Mononuclear cell (primary cell): ENCODE results near the gene ARHGAP9. TPM values are rescaled to one million over a fixed set of nuclear protein-coding genes. Genes with fewer than 3 reads are reported as not detected.

Source experiments
- H3K27me3 ChIP-seq: 2 replicates; pipeline ENCODE4 v1.6.0; 2011; ENCODE audit warnings: low read length, control low read depth; ENCODE audit not compliant: insufficient read depth
- H3K4me1 ChIP-seq: 2 replicates; pipeline ENCODE4 v1.5.1; 2011; ENCODE audit warnings: mild to moderate bottlenecking, low read length, control low read depth; ENCODE audit not compliant: insufficient read depth
- H3K4me3 ChIP-seq: 2 replicates; pipeline ENCODE4 v1.5.1; 2011; ENCODE audit warnings: mild to moderate bottlenecking, low read length, moderate library complexity
- H3K9me3 ChIP-seq: 2 replicates; pipeline ENCODE4 v1.5.1; 2011; ENCODE audit warnings: low read depth, mild to moderate bottlenecking, control low read depth, low read length
- total RNA-seq: library from RNA; depleted of rRNA; stranded (reverse); fragments of >200 nt; gene quantifications from one replicate; pipeline ENCODE4 v1.2.3, GENCODE V29; 2012

The ARHGAP9 gene
- total RNA-seq, result 77.6 TPM

GRCh38 chr12:57479376-57480115 lies at the start of gene ARHGAP9:
Gene ARHGAP9, minus strand, starts transcription at chr12:57479866. Its CDS starts 460 bp downstream, at chr12:57479406.
- Histone ChIP-seq H3K4me1 (peaks cover 61% of the 10 kb centered on the region), H3K4me3 (peak within 1 kb of the TSS; percentile 64), H3K9me3 (no peaks in the 10 kb centered on the region), H3K27me3 (no peaks in the 10 kb centered on the region)

- H3K27me3 ChIP-seq, result no peaks in the 10 kb centered on the region
- H3K4me1 ChIP-seq, result peaks cover 7% of the 10 kb centered on the region
- no peak overlapping the region for H3K4me3 ChIP-seq
- no peaks in the 10 kb centered on the region for H3K9me3 ChIP-seq
Measured at GRCh38 chr12:57528831-57529555, 49.3 kb upstream of the ARHGAP9 start.

DNA sequence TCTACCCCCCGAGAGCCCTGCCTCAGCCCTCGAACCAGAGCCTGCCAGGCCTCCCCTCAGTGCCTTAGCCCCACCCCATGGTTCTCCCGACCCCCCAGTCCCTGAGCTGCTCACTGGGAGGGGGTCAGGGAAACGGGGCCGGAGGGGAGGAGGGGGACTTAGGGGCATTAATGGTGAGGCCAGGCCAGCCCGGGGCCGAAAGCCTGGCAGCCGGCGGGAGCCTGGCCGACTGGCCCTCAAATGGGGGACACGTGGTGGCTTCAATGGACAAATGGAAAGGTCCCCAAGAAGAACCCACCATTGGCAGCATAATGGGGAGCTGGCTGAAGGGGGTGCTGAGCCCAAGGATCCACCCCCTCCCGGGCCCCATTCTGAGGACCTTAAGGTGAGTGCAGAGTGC lies 48.5 kb upstream of the ARHGAP9 start:
- H3K4me1 ChIP-seq, result peaks cover 15% of the 10 kb centered on the region
- no peaks in the 10 kb centered on the region for H3K9me3 ChIP-seq
- H3K27me3 ChIP-seq, result no peaks in the 10 kb centered on the region
- no peak overlapping the region for H3K4me3 ChIP-seq

GRCh38 chr12:57527184-57527583 lies 47.5 kb upstream of the ARHGAP9 start:
- no peak overlapping the region for H3K4me3 ChIP-seq
- no peaks in the 10 kb centered on the region for H3K9me3 ChIP-seq
- no peaks in the 10 kb centered on the region for H3K27me3 ChIP-seq
- peaks cover 19% of the 10 kb centered on the region for H3K4me1 ChIP-seq

DNA sequence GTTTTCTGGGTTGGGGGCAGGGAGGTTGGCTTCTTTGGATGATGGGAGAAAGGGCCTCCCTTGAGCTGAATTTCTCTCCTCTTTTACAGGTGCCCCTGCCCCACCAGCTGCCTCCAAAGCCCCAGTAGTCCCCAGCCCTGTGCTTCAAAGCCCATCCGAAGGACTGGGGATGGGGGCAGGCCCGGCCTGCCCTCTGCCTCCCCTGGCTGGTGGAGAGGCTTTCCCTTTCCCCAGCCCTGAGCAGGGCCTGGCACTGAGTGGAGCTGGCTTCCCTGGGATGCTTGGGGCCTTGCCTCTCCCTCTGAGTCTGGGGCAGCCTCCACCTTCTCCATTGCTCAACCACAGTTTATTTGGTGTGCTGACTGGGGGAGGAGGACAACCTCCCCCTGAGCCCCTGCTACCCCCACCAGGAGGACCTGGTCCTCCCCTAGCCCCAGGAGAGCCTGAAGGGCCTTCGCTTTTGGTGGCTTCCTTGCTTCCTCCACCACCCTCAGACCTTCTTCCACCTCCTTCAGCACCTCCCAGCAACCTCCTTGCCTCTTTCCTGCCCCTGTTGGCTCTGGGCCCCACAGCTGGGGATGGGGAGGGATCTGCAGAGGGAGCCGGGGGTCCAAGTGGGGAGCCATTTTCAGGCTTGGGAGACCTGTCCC lies 46.9 kb upstream of the ARHGAP9 start:
- no peak overlapping the region for H3K4me3 ChIP-seq

DNA sequence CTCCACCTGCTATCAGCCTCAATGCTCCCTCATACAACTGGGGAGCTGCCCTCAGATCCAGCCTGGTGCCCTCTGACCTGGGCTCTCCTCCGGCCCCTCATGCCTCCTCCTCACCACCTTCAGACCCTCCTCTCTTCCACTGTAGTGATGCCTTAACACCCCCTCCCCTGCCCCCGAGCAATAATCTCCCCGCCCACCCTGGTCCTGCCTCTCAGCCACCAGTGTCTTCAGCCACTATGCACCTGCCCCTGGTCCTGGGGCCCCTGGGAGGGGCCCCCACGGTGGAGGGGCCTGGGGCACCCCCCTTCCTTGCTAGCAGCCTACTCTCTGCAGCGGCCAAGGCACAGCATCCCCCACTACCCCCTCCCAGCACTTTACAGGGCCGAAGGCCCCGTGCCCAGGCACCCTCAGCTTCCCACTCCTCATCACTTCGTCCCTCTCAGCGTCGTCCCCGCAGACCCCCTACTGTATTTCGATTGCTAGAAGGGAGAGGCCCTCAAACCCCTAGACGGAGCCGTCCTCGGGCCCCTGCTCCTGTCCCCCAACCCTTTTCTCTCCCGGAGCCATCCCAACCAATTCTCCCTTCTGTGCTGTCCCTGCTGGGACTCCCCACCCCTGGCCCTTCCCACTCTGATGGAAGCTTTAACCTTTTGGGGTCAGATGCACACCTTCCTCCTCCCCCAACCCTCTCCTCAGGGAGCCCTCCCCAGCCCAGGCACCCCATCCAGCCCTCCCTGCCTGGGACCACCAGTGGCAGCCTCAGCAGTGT lies 46.1 kb upstream of the ARHGAP9 start:
- peaks cover 32% of the 10 kb centered on the region for H3K4me1 ChIP-seq

More for the DNA sequence above, 46.9 kb upstream of the ARHGAP9 start:
- H3K9me3 ChIP-seq, result no peaks in the 10 kb centered on the region
- peaks cover 24% of the 10 kb centered on the region for H3K4me1 ChIP-seq
- H3K27me3 ChIP-seq, result no peaks in the 10 kb centered on the region

DNA sequence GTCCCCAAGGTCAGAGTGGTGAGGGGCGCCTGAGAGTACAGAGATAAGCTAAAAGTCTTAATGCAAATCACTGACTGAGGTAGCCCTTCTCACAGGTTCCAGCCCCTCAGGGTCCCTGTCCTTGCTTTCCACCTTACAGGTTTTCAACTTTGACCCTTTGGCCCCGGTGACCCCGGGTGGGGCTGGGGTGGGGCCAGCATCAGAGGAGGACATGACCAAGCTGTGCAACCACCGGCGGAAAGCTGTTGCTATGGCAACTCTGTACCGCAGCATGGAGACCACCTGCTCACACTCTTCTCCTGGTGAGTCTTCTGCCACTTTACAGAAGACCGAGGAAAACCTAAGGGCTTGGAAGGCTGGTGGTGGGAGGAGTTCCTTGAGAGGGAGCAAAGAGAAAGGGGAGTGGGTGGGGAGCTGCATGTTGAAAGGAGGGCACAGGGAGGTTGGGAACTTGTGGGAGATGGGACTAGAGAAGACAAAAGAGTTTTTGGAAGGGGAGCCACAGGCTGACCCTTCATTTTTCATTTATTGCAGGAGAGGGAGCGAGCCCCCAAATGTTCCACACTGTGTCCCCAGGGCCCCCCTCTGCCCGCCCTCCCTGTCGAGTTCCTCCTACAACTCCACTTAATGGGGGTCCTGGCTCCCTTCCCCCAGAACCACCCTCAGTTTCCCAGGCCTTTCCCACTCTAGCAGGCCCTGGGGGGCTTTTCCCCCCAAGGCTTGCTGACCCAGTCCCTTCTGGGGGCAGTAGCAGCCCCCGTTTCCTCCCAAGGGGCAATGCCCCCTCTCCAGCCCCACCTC lies 45.3 kb upstream of the ARHGAP9 start:
- no peak overlapping the region for H3K4me3 ChIP-seq
- H3K27me3 ChIP-seq, result no peaks in the 10 kb centered on the region
- H3K4me1 ChIP-seq, result peaks cover 34% of the 10 kb centered on the region
- no peaks in the 10 kb centered on the region for H3K9me3 ChIP-seq

More for the DNA sequence above, 46.1 kb upstream of the ARHGAP9 start:
- H3K9me3 ChIP-seq, result no peaks in the 10 kb centered on the region
- H3K27me3 ChIP-seq, result no peaks in the 10 kb centered on the region
- no peak overlapping the region for H3K4me3 ChIP-seq

DNA sequence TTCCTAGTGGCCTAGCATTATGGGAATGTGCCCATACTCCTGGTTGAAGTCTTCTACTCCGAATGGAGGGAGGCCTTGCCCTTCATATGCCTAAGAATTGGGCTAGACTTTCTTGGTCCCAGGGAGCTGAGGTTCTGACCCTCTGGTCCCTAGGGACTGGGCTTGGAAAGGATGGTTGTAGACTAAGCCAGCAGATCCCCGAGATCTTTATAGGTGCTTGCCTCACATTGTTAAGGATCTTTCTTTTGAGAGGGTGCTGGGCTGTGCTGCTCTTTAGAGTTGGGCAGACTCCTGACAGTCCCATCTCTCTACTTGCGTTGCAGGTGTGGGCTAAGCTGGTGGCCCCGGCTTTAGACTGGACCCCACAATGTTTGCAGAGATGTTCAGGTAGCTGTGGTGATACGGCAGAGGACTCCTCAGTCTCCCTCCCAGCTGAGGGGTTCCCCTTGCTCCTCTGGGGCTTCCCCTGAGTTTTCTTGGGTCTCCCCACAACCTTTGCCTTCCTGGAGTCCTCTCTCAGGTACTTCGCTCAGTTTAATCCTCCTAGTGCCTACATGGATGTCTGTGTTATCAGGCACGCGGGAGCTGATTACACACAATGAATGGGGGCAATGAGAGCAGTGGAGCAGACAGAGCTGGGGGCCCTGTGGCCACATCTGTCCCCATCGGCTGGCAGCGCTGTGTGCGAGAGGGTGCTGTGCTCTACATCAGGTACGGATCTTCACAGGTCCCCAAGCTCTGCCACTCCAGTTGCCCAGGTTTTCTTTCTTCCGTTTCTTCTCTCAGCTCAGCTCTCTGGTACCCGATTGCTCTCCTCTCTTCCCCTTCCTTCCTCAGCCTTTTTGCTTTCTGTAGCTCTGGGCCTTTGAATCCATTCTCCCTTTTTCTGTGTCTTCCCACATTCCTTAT lies 44.3 kb upstream of the ARHGAP9 start:
- no peaks in the 10 kb centered on the region for H3K27me3 ChIP-seq
- peaks cover 44% of the 10 kb centered on the region for H3K4me1 ChIP-seq
- peak overlapping the region; percentile 58 for H3K4me3 ChIP-seq
- no peaks in the 10 kb centered on the region for H3K9me3 ChIP-seq

DNA sequence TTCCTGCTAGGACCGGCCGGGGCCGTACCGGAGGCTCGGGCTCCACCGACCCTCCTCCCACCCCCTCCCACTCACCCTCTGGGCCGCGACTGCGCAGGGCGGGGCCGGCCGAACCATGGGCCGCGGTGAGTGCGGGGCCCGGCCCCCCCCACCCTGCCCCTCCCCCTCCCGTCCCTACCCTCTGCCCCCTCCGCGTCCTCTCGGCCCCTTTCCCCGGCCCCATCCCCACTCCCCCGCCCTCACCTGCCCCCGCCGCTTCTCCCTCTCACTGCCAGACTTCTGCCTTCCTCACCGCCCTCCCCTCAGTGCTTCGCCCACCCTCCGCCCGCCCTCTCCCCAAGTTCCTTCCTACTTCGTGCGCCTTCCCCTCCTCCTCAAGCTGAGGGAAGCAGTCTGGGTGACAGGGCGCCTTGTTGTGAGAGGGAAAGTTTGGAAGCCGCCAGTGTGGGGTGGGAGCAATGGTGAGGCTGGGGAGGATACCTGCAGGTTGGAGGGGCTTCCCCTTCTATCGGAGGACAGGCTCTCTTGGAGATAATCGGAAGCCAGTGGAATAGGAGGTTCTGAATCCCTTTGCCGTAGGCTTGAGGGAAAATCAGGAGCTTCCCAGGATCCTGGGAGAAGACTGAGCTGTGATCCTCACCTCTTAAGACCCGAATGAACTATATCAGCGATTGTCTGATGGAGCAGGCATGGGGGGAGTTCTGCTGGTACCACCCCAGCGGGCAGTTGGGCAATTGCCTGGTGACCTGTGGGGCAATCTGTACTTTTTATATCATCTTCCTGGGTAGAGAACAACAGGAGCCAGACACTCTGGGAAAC lies 43.4 kb upstream of the ARHGAP9 start:
- Histone ChIP-seq H3K4me3 (peak overlapping the region; percentile 58), H3K27me3 (no peaks in the 10 kb centered on the region), H3K4me1 (peaks cover 53% of the 10 kb centered on the region), H3K9me3 (no peaks in the 10 kb centered on the region)

DNA sequence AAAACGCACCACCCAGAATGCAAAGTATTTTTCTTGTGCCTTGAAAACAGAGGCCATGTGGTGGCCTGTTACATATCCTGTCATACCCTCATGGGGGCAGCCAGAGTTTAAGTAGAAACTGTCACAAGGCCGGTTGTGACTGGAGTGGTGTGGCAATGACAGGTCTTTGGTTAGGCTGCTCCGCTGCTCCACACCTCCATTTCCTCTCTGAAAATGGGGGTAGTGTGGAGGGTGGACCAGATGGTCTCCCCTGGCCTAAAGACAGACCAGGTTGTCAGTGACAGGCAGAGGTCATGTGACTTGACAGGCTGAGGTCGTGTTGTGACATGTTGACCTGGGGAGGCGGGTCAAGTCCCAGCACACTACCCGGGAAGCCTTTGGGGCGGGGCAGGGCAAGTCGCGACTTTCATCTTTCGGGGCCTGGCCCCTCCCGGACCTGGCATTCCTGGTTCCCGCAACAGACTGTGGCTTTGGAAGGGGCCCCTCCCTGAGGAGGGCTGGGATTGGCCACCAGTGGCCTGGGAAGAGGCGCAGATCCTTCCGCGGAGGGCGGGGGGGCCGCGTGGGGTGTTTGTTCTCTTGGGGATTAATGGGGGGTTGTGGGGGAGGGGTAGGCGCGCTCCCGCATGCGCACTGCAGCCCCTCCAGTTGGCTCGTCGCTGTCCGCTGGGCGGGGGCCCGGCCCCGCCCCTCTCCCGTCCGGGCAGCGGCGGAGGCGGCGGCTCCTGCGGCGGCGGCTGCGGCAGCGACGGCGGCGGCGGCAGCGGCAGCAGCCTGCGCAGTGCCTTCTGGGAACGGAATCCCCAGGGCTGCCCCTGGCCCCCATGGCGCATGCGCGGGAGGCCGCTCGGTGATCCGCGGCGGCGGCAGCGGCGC lies 42.6 kb upstream of the ARHGAP9 start, which contains the start of gene MBD6:
TSS of gene MBD6 (plus strand) at position 814 of the 876 bp plus-strand sequence. CDS start 1,480 bp downstream, outside the sequence.
- Histone ChIP-seq H3K9me3 (no peaks in the 10 kb centered on the region), H3K27me3 (no peaks in the 10 kb centered on the region), H3K4me3 (peak within 1 kb of the TSS; percentile 58), H3K4me1 (peaks cover 58% of the 10 kb centered on the region)

DNA sequence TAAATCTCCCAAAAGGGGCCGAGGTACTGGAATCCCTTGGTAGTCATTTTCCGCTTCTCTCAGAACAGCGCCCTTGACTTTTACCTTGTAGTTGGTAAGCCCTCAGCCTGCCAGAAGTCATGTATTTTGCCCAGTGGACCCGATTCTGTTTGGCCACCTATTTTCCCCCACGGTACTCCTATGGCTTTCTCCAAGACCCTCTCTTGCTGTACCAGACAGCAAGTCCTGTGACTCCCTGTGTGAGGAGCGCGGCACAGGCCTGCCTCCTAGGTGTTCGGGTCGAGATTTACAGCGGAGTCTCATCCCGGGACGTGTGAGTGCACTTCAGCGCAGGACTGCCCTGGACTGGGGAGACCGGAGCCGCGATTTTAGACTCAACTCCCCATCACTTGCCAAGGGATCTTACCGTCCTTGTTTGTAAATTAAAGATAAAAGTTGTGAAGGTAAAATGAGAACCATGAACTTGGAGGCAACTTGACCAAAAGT lies 41.9 kb upstream of the ARHGAP9 start:
- Histone ChIP-seq H3K4me3 (no peak overlapping the region), H3K9me3 (no peaks in the 10 kb centered on the region), H3K4me1 (peaks cover 58% of the 10 kb centered on the region)

More for the DNA sequence above, 41.9 kb upstream of the ARHGAP9 start:
- H3K27me3 ChIP-seq, result no peaks in the 10 kb centered on the region
